ENCODE data around the gene PRMT9.

PRMT9 gene

DNA sequence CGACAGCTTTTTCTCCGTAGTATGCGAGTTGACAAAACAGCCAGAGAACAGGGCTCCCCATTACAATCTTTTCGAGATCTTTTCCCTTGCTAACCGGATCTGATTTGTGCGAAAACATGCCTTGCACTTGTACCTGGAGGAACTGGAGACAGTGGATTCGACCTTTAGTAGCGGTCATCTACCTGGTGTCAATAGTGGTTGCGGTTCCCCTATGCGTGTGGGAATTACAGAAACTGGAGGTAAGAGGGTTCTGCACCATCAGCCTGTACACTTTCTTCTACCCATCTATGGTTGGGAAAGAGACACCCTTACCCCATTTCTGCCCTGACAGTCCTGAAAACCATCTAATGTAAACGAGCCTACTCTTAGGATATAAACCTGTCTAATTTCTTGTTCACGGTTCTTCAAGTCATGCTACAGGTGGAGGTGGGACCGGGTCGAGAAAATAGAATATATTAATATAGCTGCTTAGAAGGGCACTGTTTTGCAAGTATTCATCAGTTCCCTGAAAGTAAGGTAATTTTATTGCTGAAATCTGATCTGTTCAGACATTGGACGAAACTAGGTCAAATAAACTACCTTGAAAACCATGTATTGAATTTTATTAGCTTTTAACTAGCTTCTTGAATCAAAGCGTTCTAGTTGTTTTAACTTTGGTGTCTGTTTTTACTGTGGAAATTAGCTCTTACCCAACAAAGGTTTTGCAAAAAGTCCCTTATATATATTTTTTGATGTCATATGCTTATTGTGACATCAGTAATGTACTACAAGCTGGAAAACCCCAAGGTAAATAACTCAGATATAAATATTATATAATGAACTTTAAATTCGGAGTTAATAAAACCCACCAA lies 65.9 kb downstream of the PRMT9 start:
- DNase-seq (ENCODE audit: low read depth), result no peak

DNA sequence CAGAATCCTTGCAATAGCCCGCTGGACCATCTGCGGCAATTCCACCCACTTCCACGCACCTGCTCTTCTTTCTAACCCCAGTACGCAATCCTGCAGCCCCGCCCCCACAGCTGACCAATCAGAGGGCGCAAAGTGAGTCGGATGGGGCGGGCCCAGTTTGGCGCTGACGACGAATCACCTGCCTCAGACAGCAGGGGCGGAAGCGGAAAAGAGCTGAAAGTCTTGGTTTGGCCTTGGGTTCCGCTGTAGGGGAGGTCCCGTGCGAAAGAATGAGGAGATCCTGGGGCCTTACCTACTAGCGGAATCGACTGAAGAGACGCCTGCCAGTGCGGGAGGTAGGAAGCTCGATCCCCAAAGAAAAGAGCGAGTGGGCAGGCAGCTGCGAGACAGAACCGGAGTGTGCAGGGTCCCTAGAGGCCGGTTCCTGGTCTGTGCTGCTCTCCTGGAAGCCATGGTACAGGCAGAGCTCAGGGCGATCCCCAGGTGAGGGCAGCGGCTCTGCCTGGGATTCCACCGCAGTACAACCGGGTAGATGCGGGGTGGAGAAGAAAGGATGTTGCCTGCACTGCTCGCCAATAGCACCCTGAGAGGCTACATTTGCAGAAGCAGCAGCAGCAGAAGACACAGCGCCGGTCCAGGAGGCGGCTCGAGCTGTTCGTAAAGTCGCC lies 66.7 kb downstream of the PRMT9 start, which contains the start of gene TMEM184C:
Gene TMEM184C, plus strand, starts transcription at position 225 of the 668 bp plus-strand sequence. CDS start 560 bp downstream, outside the sequence.
- DNase-seq (ENCODE audit: low read depth), result peak; percentile 91

DNA sequence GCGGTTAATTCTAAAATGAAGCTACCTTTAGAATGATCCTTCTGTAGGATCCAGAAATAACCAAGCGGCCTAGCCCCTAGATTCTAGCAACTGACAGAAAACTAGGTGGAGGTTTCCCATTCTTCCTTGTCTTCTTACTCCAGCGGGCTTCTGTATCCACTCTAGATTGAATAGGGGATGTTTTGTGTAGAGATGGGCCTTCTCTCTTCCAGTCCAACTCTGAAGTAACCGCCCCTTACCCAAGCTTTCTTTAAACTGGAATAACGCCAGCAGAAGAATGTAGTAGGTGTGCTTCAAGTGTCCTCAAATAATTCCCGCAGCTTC lies 67.2 kb downstream of the PRMT9 start:
- DNase-seq (ENCODE audit: low read depth), result no peak

DNA sequence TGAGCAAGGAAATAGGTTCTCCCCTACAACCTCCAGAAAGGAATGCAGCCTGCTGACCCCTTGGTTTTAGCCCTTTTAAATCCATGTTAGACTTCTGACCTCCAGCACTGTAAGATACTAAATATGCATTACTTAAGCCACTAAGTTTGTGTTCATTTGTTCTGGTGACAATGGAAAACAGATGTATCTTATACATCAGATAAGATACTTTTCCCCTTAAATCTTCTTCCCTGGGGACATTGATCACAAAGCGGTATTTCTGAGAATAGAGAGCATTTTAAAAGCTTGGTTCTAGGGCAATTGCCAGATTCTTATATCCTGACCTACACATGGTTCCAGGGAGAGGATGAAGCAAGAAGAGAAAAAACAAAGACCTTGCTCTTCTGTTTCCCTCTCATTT lies 73.3 kb downstream of the PRMT9 start:
- no peak for DNase-seq (ENCODE audit: low read depth)

DNA sequence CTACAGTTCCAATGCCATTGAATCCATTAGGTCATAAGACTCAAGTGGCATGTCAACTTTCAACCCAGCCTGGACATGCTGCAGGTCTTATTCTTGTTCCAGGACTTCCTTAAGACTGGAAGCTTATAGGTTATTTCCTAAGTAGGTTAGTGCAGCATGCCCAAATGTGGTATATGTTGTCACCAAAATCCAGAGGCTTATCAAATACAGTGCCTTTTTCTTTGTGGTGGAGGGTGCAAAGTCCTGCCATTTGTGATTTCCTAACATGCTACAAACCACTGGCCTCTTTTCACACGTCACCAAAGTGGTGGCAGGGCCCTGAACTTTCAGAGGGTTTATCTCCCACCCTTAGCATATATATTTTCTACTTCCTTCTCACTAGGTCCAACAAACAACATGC lies 76.5 kb downstream of the PRMT9 start:
- no peak for DNase-seq (ENCODE audit: low read depth)

DNA sequence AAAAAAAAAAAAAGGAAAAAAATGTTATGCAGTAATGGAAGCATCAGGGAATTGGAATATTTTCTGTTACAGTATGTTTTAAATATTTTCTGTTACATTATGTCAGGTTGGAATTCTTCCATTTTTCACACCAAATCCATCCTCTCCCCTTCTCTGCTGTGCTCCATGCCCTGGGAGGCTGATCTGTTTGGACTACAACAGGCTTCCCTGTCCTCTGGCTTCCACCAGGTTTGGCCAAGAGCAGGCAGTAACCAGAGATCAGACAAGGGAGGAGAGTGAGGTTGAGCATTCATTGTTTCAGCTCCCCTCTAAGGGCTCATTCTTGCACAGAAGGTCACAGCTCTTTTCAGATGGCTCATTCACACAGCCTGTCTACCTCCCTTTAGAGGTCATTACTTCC lies 78.5 kb downstream of the PRMT9 start:
- DNase-seq (ENCODE audit: low read depth), result no peak

DNA sequence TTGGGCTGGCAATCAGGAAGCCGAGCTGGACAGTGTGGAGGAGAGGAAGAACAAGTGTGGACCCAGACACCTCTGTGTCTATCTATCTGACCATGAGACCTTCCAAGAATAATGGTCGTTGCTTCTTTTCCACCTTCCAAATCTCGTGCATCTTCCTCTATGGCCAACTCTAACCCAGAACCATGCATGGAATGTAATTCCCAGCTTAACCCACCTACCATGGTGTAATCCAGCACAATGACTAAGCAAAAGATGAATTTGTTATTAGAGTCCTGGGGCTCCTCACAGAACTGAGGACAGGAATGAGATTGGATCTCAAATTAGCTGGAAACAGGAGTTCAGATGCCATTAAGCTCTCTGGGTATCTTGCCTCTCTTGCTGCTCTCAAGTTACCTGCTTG lies 84.2 kb downstream of the PRMT9 start:
- no peak for DNase-seq (ENCODE audit: low read depth)

DNA sequence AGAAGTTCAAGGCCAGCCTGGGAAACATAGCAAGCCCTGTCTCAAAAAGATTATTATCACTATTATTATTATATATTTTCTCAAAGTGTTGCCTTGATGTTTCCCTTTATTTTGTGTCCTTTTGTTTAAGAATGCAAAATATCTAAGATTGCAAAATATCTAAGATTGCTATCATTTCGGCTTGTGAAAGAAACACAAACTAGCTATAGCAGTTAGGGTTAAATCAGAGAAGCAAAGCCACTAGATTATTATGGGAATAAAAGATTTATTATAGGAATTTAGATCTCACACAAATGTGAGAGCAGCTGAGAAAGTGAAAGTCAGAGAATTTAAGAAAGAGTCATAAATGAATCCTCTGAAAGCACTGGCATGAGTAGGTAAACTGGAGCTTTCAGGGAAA lies 84.8 kb downstream of the PRMT9 start:
- no peak for DNase-seq (ENCODE audit: low read depth)

DNA sequence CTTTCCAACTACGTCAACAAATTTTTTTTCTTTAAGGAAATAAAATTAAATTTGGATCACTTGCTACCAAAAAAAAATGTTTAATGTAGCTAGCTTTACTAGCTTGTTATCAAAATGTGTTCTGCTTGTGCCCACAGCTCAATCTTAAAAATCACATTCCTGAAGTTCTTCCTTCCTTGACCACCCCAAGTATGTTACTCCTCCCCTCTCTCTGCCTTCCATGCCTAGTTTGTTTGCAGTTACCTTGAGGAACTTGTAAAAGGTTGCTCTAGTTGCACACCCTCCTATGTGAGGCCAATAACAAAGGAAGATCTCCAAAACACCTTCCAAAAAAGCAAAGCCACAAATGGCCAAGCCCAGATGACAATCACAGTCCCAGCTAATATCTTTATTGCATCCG lies 86.4 kb downstream of the PRMT9 start:
- no peak for DNase-seq (ENCODE audit: low read depth)

DNA sequence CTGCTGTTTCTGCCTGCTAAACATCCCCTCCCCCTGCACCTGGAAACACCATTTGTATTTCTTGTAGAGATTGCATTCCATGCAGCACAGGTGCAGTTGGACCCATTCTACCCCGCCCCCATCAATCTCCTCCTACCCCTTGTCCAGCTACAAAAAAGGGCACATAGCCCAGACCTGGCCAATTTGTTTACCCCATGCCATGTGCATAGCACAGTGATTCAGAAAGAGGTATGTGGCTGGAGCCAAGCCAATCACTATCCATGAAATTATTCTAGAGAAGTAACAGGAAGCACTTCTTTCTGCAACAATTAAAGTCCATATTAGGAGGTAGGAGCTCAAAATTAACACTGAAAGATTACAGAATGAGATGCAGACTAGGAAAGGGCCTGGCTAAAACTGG lies 87.0 kb downstream of the PRMT9 start:
- DNase-seq (ENCODE audit: low read depth), result no peak

DNA sequence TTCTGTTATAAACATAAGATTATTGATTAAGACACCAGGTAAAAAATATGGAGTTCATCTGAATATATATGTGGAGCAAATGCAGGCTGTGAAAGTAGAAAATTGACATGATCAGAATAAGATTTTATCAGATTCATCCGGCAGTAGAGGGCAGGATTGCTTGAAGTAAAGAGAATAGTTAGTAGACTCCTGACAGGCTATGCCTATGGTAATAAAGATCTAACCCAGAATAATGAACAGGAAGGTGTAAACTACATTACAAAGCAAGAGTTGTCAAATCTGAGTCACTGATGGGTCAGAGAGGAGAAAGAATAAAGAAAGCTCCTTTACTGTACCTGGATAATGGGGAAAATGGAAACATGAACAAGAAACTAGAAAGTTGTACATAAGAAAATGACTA lies 87.6 kb downstream of the PRMT9 start:
- no peak for DNase-seq (ENCODE audit: low read depth)

DNA sequence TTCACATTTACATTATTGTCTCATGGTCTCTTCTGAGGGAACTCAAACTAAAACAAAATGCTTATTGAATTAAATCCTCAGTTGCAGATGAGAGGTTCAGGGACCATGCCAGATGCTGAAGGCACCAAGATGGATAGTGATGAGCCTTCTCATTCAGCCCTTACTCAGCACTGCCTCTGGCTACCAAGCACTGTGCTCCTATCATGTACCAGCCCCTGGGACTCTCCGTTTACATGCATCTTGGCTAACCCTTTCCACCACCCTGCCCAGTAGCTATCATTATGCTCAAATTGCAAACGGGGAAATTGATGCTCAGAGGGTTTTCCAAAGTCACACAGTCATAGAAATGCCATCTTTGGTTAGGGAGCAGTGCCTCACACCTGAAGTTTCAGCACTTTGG lies 89.4 kb downstream of the PRMT9 start:
- no peak for DNase-seq (ENCODE audit: low read depth)

DNA sequence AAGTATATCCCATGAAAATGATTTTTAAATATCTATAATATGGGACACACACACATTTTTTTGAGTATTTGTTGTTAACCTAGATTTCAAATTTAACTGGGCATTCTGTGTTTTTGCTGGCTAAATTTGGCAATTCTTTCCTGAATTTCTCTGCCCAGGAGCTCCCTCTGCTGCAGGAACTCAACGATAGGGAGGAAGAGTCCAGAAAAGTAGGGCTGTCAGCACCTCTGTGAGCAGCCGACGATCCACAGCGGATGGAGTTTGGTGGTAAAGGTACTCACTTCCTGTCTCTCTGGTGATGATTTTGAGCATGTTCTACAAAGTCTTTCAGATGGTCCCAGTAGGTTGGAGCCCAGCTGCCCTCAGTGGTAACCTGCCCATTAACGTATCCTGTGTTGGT lies 89.9 kb downstream of the PRMT9 start:
- no peak for DNase-seq (ENCODE audit: low read depth)

DNA sequence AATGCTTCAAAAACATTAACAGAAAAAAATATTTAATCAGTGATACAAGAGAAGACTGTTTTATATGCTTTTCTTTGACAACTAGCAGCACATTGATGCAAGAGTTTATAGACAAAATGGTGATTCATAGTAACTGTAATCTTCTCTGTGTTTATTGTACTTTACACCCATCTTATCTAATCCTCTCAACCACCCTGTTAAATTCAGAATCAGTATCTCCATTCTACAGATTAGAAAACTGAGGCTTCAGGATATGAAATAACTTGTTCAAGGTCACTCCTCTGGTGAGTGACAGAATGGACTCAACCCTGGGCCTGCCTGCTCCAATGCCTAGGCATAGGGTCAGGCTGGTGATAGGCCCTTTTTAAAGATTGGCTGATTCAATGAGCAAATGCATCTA lies 92.9 kb downstream of the PRMT9 start:
- DNase-seq (ENCODE audit: low read depth), result no peak

DNA sequence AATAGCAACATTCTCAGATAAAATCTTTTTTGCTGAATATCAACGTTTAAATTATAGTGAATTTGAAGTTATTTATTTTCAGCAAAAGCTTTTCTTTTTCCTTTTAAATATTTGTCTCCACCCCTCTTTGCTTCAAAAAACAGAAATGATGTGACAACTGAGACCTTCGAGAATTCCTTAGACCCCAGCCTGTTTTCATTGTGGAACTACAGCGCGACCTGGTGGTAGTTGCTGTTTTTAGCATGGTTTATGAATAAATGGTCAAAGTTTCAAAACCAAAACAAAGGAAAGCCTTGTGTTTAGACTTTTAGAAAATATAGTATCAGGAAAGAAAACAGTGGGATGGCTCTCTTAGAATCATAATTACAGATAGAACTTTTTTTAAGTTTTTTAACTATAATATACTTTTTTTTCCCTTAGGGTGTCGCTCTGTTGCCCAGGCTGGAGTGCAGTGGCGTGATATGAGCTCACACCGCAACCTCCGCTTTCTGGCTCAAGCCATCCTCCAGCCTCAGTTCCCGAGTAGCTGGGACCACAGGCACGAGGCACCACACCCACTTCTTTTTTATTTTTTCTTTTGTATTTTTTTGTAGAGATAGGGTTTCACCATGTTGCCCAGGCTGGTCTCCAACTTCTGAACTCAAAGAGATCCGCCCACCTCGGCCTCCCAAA lies 93.6 kb downstream of the PRMT9 start:
- DNase-seq (ENCODE audit: low read depth), result peak; percentile 3

DNA sequence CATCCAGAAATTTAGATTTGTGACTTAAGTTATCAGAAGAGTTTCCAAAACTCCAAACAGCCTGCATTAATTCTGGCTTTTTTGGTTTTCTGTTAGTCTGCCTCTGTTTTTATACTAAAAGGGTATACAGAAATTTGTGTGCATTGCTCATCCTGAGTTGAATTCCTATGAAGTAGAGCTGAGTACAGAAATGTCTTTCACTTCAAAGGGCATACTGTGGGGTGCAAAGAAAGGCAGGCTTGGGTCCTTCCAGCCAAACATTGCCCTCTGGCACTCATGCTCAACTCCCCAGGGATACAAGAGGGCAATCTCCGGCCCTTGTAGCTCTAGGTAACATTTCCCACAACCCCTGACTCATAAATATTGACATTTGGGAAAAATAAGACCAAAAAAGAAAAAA lies 94.4 kb downstream of the PRMT9 start:
- DNase-seq (ENCODE audit: low read depth), result no peak

Data from stimulated activated CD8-positive, alpha-beta memory T cell treated with anti-CD3 and anti-CD28 coated beads, Interleukin-15, amount 100 ng/mL, for 24 hours (primary cell).